GM21381 (cell line): ENCODE data around the gene VCL.
A peak's percentile ranks its signal among the peaks of the same experiment; 100 is the strongest.
"Not testable (repeated sequence)": the region's sequence is repeated elsewhere in the genome, so short reads cannot be mapped to it uniquely, and the experiment has no call there.

Experiments used
- ATAC-seq: cut with Tn5 transposase; IDR thresholded peaks from one replicate; pipeline ENCODE4 v1.9.1; 2021; ENCODE audit warnings: mild to moderate bottlenecking, moderate library complexity; ENCODE audit not compliant: unreplicated experiment

Gene VCL

DNA sequence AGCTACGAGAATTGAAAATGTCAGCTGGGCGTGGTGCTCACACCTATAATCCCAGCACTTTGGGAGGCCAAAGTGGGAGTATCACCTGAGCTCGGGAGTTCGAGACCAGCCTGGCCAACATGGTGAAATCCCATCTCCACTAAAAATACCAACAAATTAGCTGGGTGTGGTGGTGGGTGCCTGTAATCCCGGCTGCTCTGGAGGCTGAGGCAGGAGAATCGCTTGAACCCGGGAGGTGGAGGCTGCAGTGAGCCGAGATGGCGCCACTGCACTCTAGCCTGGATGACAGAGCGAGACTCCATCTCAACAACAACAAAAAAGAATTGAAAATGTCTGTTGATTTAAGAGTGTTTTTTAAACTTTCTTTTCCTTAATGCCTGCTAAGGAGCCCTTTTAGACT lies 149.1 kb downstream of the VCL start:
- not testable (repeated sequence) for ATAC-seq

DNA sequence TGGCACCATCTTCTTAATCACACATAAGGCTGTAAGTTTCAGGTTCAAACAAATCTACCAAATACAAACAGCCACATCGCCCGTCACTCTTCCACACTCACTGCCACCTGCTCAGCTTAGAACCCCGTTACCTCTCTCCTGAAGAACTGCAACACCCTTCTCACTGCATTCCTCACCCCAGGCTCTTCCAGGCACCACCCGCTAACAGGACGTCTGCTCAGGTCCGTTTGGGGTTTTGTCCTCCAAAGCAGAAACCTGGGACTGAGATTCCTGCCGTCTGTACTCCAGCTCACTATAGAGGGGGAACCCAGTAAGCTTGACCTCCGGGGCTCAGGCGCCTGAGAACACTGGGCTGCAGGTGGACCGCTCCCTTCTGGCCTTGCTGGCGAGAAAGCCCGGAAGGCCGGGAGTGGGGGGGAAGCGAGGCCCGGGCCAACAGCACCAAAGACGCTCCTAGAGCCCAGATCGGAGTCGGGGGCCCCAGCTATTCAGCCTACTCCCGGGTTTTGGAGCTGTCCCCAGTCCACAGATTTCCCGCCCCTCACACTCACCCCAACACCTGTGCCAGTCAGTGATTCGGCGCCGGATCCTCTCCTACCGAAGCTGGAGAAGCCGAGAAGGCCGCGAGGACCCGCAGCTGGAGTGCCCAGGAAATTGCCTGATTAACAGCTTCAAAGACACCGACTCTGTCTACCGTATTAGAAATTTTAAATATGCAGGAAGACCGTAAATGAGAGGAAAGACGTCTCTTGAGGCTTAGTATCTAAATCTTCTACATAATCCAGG lies 152.5 kb downstream of the VCL start, which contains the start of gene AP3M1:
TSS of gene AP3M1 (minus strand) at position 625 of the 786 bp plus-strand sequence. CDS start 12,449 bp downstream, outside the sequence.
- ATAC-seq, result peak; percentile 44

DNA sequence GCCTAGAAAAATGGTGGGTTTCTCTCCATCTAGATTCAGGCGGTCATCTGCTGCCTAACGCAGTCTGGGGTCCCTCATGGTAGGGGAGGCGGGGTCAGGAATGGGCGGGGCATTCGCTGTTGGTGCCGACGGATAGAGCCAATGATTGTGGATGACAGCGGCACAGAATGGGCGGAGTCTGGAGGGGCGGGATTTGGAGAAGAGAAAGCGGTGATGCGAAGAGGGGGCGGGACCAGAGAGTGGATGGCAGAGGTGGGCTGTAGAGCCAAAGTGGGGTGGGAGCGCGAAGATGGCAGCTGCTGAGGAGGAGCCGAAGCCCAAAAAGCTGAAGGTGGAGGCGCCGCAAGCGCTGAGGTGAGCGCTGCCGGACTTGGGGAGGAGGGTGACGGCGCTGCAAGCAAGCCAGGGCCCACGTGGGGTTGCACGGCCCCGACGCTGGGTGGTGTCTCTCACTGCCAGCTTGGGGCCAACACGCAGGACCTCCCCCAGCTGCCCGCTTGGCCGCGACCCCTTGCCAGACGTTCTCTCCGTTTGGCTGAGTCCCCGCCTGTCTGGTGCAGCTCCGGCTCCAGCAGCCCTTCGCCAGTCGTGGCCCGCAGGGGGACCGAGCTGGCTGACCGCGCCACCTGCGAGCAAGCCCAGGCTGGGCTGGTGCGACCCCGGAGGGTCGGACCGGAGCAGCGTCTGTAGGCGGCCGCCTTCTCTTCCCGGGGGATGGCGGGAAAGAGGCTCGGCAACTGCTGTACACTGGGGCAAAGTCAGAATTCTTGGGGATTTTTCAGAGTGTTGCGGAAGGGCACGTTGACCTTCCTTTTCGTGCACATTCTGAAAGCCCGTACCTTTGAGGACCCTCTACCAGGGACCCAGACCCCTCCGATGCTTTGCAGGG lies 153.3 kb downstream of the VCL start, which contains the start of gene ADK:
TSS of gene ADK (plus strand) at position 232 of the 889 bp plus-strand sequence. CDS start at position 290, 58 bp downstream.
- ATAC-seq, result peak; percentile 81

DNA sequence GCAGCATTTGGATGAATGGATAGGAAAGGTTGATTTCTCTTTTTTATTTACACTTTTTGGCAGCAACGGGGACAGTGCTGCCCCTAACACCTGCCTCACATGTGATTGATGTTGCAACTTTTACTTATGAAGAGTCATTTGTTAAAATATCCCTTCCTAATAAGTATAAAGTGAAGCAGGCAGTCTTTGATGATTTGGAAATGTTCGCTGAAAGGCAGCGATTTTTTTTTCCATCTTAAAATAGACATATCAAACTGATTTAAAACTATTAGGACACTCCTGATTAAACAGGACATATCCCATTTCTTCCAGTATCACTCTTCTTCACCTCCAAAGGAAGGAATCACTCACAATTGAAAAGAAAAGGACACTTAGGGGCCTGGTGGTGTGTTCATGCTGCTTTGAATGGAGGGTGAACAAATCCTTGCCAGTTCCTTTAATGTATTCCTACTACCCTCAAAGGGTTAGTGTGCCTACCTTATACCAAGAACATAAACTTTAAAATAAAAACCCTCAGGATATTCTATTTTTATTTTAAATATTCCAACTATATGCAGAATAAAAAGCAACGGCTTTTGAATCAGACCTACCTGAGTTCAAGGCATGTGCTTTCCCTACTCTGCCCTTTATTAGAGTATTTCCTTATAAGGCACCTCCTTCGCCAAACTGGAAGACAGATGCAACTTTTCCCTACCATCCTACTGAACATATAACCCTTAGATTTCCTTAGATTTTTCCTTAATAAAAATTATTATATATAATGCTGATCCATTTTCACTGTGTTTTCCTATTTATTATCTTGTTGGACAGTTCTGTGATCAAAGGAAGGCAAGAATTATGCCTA lies 154.2 kb downstream of the VCL start:
- ATAC-seq, result no peak

DNA sequence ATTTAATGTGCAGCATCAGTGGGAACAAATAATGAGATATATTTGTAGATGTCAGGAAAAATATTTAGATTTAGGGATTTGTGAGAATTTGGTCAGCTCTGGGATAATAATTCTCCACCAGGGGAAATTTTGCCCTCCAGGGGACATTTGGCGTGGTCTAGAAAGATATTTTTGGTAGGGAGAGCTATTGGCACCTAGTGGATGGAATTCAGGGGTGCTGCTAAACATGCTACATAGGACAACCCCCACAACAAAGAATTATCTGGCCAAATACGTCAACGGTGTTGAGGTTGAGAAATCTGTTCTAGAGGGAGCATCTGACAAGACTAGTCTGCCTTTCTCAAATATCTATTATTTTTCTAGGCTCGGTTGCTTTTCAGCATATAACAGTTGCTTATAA lies 155.2 kb downstream of the VCL start:
- ATAC-seq, result no peak

DNA sequence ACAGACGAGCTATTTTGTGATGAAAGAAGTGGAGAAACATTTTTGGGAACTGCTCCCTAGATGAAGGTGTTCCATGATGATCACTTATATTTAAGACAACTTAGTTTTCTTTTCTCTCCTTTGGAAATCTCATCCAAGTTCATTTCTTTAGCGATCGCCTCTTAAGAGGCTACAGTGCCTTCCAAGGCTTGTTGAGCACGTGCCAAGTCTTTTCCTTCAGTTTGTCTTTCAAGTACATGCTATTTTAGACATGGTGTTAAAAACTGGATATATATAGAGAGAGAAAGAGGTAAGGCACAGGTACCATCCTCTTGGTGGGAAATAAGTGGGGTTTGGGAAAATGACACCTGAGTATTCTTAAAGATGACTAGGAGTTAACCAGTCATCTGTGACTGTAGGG lies 155.8 kb downstream of the VCL start:
- no peak for ATAC-seq

DNA sequence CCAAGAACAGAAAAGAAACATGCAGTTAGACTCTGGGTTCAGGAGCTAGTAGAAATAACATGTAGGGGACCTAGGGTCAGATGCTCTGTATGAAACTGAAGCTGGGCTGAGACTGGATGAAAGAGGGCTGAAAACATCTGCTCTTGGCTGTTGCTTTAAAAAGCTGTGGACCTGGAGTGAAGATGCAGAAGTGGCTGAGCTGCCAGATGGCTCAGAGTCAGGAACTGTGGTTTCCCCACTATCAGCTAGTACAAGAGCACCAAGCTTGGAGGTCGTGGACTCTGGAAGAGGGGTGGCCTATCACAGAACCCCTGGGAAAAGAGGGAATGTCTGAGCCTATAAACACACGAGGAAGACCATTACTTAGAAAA lies 159.0 kb downstream of the VCL start:
- no peak for ATAC-seq

DNA sequence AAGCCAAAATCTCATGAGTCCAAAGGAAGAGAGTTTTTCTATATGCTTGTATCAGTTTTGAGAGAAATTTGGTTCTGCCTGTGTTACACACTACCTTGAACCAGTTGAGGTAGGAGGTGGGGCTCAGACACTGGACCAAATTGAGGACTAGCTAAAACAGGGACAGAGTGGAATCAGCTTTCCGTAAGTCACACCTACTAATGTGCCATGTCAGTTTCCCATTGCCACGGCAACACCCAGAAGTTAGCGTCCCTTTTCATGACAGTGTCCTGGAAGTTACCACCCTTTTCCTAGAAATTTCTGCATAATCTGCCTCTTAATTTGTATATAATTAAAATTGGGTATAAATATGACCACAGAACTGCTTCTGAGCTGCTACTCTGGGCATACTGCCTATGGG lies 162.1 kb downstream of the VCL start:
- ATAC-seq, result no peak

DNA sequence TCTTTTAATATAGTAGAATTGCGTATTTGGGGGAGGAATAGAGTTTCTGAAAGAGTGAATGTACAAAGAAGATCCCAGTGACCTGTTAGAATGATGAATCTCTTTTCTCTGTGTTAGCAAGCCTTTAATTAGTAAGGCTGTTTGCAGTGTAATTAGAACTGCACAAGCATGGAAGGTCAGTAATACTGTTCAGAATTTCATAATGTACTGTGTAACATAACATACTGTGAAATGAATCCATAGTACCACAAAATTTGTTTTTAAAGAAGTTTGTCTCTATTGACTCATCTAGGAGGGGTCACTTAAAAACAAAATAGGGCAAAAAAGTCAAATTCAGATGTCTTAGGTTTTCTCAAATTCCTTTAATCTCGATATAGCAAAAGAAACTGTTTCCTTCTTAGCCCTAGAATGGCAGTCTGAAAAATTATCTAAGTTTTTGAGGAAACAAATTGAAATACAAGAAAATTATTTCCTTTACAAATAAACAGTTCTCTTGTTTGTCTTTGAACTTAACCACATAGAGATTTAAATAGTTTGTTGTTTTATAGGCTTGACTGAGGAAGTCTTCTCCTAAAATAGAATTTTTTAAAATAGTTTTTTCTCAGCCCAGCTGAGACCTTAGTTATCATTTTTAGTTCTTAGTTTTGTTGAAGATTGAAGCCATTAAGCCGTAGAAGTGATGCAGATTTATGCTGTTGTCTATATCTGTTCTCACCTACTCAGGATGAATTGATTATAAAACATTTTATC lies 165.6 kb downstream of the VCL start:
- ATAC-seq, result no peak

DNA sequence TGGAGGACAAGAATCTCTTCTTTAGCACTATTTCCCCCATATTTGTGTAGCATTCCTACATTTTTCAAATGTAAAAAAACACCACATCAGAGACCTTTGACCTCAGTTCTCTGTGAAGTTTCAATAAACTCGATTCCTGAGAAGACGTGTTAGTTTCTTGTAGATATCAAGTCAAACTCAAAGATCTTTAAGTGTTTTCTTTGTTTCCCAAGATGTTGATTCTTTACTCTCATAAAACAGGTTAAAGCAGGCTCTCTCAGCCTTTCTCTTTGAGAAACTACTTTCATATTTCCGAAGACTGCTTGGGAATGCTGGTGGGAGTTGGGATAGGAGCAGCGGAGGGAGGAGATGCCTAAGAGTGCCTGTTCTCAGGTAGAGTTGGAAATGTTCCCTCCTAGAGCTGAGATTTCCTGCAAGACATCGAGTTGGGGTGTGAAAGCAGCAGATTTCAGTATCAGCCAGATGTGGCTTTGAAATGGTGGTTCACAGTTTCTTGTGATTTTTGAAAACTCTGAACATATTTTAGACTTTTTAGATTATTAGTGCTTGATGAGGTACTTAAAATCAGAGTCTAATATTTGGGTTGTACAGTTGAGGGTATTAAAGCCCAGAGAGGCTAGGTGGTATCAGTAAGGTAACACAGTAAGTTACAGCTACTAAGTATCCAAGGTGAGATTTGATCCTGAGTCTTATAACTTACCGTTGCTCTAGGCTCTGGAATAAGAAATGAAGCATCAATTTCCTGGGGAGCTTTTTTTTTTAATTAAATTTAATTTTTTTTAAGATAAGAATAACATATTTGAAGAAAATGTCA lies 167.0 kb downstream of the VCL start:
- ATAC-seq, result no peak

DNA sequence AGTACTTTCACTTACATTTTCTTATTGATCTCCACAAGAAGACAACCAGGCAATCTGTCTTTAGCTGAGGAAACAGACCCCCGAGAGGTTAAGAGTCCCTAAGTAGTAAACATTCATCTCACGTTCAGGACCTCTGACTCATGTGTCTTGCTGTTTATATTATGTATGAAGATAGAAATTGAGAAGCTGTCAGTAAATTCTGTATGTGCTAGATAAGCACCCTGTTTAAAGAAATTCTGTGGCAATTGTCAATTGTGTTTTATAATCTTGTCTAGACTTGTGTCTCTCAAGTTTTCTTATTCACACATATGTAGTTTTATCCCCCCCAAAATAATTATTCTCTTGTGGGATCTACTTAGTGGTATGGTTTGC lies 167.6 kb downstream of the VCL start:
- no peak for ATAC-seq

DNA sequence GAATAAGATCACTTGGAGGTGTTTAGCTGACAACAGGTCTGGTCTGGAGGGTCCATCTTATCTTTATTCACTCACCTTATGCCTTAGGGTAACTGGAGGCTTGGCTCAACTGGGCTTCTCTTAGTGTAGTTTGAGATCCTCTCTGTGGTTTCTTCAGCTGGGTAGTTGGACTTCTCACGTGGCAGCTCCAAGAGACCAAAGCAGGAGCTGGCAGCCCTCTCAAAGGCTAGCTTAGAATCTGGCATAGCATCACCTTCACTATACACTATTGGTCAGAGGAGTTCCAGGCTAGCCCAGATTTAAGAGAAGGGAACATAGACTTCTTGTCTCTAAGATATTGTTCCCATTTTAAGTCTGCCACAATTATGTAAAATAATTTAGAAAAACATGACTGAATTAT lies 169.5 kb downstream of the VCL start:
- no peak for ATAC-seq
